Astrocyte of the cerebellum (primary cell): ENCODE measurements around the gene TACC3.

Experiments used
- DNase-seq: peaks from one replicate; pipeline ENCODE4 v3.0.0-alpha.2; 2011; ENCODE audit warnings: low read depth
- H3K4me3 ChIP-seq: 2 replicates; pipeline ENCODE4 v1.5.1; 2011; ENCODE audit warnings: mild to moderate bottlenecking, low read depth, low read length, moderate library complexity
- in situ Hi-C: cut with HindIII; loops from 2 replicates; pipeline ENCODE4 v1.10.0; 2017; ENCODE audit warnings: low sequenced_read_pairs
- TF ChIP-seq, protein P1 (sequence below): IDR thresholded peaks from 2 replicates; pipeline ENCODE4 v1.5.1; 2012; ENCODE audit warnings: low read length, low read depth, moderate library complexity, mild to moderate bottlenecking; ENCODE audit errors: missing control alignments

Gene TACC3

GRCh38 chr4:1725521-1725920 is 4.2 kb downstream of the TACC3 start:
- no peak for DNase-seq
- no peak overlapping the region for H3K4me3 ChIP-seq
- in situ Hi-C loops = no loop called here
- TF ChIP-seq, protein P1, sequence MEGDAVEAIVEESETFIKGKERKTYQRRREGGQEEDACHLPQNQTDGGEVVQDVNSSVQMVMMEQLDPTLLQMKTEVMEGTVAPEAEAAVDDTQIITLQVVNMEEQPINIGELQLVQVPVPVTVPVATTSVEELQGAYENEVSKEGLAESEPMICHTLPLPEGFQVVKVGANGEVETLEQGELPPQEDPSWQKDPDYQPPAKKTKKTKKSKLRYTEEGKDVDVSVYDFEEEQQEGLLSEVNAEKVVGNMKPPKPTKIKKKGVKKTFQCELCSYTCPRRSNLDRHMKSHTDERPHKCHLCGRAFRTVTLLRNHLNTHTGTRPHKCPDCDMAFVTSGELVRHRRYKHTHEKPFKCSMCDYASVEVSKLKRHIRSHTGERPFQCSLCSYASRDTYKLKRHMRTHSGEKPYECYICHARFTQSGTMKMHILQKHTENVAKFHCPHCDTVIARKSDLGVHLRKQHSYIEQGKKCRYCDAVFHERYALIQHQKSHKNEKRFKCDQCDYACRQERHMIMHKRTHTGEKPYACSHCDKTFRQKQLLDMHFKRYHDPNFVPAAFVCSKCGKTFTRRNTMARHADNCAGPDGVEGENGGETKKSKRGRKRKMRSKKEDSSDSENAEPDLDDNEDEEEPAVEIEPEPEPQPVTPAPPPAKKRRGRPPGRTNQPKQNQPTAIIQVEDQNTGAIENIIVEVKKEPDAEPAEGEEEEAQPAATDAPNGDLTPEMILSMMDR = no peak

- in situ Hi-C loops = no loop called here
- TF ChIP-seq, protein P1 = peak; percentile 99
- peak; percentile 55 for DNase-seq
- no peak overlapping the region for H3K4me3 ChIP-seq
Observed at GRCh38 chr4:1726146-1726934, 5.0 kb downstream of the TACC3 start.

DNA sequence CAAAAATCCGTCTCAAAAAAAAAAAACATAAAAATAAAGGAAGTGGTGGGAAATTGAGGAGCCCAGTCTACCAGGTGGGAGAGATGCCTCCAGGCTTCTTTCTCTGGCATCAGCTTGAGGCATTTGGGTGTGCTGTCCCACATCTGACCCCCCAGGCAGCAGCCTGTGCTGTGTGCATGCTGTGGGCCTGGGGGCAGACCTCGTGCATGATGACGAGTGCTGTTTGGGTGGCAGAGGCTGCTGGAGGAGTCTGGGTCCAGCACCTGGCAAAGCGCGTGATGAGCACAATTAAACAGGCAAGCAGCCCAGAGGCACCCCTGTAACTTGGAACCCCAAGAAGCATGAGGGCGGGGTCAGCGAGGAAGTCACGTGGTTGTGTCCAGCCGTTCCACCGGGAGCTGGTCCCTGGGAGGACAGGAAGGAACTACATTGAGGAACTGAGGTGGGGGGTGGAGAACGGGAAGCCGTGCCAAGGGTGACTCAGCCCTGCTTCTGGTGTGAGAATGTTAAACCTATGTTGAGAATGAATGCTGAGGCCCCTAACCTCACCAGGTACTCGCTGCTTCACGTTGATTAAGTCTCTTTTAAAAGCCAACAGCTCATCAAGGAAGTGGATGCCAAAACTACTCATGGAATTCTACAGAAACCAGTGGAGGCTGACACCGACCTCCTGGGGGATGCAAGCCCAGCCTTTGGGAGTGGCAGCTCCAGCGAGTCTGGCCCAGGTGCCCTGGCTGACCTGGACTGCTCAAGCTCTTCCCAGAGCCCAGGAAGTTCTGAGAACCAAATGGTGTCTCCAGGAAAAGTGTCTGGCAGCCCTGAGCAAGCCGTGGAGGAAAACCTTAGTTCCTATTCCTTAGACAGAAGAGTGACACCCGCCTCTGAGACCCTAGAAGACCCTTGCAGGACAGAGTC is 6.1 kb downstream of the TACC3 start:
- in situ Hi-C loops = no loop called here
- peak; percentile 65 for DNase-seq
- H3K4me3 ChIP-seq = no peak overlapping the region
- TF ChIP-seq, protein P1 = no peak

DNA sequence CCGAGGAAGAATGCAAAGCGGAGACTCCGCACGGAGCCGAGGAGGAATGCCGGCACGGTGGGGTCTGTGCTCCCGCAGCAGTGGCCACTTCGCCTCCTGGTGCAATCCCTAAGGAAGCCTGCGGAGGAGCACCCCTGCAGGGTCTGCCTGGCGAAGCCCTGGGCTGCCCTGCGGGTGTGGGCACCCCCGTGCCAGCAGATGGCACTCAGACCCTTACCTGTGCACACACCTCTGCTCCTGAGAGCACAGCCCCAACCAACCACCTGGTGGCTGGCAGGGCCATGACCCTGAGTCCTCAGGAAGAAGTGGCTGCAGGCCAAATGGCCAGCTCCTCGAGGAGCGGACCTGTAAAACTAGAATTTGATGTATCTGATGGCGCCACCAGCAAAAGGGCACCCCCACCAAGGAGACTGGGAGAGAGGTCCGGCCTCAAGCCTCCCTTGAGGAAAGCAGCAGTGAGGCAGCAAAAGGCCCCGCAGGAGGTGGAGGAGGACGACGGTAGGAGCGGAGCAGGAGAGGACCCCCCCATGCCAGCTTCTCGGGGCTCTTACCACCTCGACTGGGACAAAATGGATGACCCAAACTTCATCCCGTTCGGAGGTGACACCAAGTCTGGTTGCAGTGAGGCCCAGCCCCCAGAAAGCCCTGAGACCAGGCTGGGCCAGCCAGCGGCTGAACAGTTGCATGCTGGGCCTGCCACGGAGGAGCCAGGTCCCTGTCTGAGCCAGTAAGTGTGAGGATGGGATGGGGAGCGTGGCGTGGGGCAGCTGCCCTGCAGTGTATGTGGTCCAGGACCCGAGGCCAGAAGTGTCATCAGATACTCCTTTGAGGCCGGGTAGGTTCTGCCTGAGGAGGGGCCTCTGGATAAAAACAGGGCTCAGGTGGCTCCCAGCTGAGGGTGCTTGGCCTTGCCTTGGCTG is 7.0 kb downstream of the TACC3 start:
- H3K4me3 ChIP-seq = no peak overlapping the region
- DNase-seq = no peak
- TF ChIP-seq, protein P1 = peak; percentile 14
- in situ Hi-C loops = no loop called here

- in situ Hi-C loops = no loop called here
- no peak for DNase-seq
- TF ChIP-seq, protein P1 = no peak
- no peak overlapping the region for H3K4me3 ChIP-seq
Observed at GRCh38 chr4:1730532-1731135, 9.3 kb downstream of the TACC3 start.
